GM19372 (cell line): ENCODE data around the gene PVR.
"Not testable (repeated sequence)": the region's sequence is repeated elsewhere in the genome, so short reads cannot be mapped to it uniquely, and the experiment has no call there.

Experiments used
- ATAC-seq: cut with Tn5 transposase; IDR thresholded peaks from one replicate; pipeline ENCODE4 v1.9.1; 2021; ENCODE audit warnings: mild to moderate bottlenecking, low read depth, moderate library complexity; ENCODE audit not compliant: unreplicated experiment

The PVR gene

GRCh38 chr19:44668985-44669764 is 25.5 kb downstream of the PVR start:
- no peak for ATAC-seq

- not testable (repeated sequence) for ATAC-seq
Measured at GRCh38 chr19:44670027-44670426, 26.3 kb downstream of the PVR start.

GRCh38 chr19:44671400-44671799 is 27.7 kb downstream of the PVR start, which contains the start of gene CEACAM19:
Gene CEACAM19 (plus strand): TSS chr19:44671482. CDS start chr19:44671932, 450 bp downstream.
- ATAC-seq = no peak

GRCh38 chr19:44672226-44672625 is 28.5 kb downstream of the PVR start:
- ATAC-seq = no peak

GRCh38 chr19:44673510-44673909 is 29.8 kb downstream of the PVR start:
- ATAC-seq = no peak

GRCh38 chr19:44675521-44675920 is 31.8 kb downstream of the PVR start:
- ATAC-seq = no peak

- no peak for ATAC-seq
Measured at GRCh38 chr19:44677019-44677811, 33.5 kb downstream of the PVR start.

GRCh38 chr19:44680536-44680935 is 36.8 kb downstream of the PVR start:
- ATAC-seq = no peak

GRCh38 chr19:44681992-44682790 is 38.5 kb downstream of the PVR start:
- ATAC-seq = no peak

GRCh38 chr19:44682807-44683206 is 39.1 kb downstream of the PVR start:
- no peak for ATAC-seq

GRCh38 chr19:44683434-44684210 is 39.9 kb downstream of the PVR start:
- ATAC-seq = no peak

GRCh38 chr19:44684396-44684795 is 40.7 kb downstream of the PVR start:
- not testable (repeated sequence) for ATAC-seq

GRCh38 chr19:44684892-44685863 is 41.5 kb downstream of the PVR start:
- no peak for ATAC-seq

GRCh38 chr19:44685877-44686276 is 42.2 kb downstream of the PVR start:
- ATAC-seq = no peak

GRCh38 chr19:44686896-44687295 is 43.2 kb downstream of the PVR start:
- ATAC-seq = no peak

- no peak for ATAC-seq
Measured at GRCh38 chr19:44687888-44688287, 44.2 kb downstream of the PVR start.

- ATAC-seq = no peak
Measured at GRCh38 chr19:44689290-44690130, 45.8 kb downstream of the PVR start.

GRCh38 chr19:44690131-44690440 is 46.4 kb downstream of the PVR start:
- no peak for ATAC-seq
